ENCODE measurements around the gene SLC13A3.

Gene SLC13A3

DNA sequence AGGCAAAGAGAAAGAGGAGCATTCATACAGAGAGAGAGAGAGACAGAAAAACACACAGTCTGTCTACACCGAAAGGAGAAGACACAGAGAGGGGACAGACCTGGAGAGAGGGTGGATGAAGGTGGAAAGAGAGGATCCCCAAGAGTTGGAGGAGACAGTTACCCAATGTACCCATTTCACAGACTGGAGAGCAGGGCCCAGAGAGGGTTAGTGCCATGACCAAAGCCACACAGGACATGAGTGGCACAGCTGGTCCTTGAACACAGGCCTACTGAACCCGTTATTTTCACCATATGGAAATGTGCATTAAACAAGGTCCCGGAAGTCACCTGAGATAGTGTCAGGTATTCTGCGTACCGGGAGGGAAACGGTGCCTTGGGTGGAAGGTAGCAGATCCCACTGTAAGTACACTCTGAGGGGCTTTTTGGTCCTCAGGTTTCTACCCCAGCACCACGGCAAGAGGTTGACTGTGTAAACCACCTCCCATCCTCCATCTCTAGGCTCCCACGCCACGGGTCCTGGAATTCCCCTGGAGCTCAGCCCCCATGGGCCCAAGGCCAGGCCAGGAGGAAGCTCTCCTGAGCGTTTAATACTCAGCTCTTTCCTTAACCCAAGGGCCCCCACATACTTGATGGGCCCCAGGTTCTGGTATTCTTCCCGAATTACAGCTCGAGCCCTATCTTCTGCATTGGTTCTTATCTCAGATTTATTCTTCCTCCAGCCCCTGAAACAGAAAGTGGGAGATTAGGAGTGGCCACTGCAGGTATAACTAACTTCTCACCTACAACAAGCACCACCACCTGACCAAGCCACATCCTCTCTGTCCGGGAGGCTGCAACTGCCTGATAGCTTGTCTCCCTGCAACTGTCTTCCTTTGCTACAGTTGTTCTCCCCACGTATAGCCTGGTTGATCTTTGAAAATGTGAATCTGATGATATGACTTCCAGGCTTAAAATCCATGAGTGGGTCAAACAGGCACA lies 62.4 kb downstream of the SLC13A3 start:
- H3K9ac ChIP-seq (ENCODE audit: low read depth, low read length), result no peak overlapping the region
- peaks cover 3% of the 10 kb centered on the region; the same call in 1 of the 2 replicates for H3K9me3 ChIP-seq (ENCODE audit: control insufficient read depth, insufficient read depth, low read length)
- H3K36me3 ChIP-seq (ENCODE audit: insufficient read depth, low read length), result no peaks in the 10 kb centered on the region
- H3K4me1 ChIP-seq (ENCODE audit: insufficient read depth, low read length), result peaks cover 9% of the 10 kb centered on the region

DNA sequence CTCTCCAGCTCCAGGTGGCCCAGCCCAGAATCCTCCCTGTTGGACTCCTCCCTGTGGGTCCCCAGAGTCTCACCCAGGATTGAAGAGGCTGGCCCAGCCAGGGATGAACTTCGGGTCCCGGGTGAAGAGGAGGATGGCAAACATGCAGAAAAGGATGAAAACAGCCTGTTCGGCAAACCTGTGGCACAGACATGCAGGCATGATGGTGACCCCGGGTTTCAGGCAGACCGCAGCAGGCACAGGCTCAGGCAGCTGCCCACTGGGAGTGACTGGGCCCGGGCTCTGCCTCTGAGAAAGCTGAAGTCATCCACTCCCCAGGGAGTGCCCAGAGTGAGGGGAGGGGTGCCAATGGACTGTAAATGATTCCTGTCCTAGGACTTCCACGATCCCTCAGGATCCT lies 63.3 kb downstream of the SLC13A3 start:
- Histone ChIP-seq H3K9me3 (ENCODE audit: control insufficient read depth, insufficient read depth, low read length) (peaks cover 3% of the 10 kb centered on the region; the same call in 1 of the 2 replicates), H3K9ac (ENCODE audit: low read depth, low read length) (no peak overlapping the region), H3K4me1 (ENCODE audit: insufficient read depth, low read length) (peaks cover 16% of the 10 kb centered on the region), H3K36me3 (ENCODE audit: insufficient read depth, low read length) (no peaks in the 10 kb centered on the region)

DNA sequence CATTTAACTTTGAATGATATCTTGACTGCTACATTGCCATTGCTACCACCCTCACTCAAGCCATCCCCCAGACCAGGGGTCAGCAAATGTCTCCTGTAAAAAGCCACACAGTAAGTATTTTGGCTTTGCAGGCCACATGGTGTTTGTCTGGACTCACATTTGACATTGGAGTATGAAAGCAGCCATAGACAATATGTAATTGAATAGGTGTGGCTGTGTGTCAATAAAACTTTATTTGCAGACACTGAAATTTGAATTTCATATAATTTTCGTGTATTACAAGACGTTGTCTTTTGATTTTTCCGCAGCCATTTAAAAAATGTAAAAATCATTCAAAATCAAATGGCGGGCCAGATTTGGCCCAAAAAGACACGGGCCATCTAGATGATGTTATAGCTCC lies 64.5 kb downstream of the SLC13A3 start:
- H3K9me3 ChIP-seq (ENCODE audit: control insufficient read depth, insufficient read depth, low read length), result peaks cover 3% of the 10 kb centered on the region; the same call in 1 of the 2 replicates
- no peaks in the 10 kb centered on the region for H3K36me3 ChIP-seq (ENCODE audit: insufficient read depth, low read length)
- no peak overlapping the region for H3K9ac ChIP-seq (ENCODE audit: low read depth, low read length)
- H3K4me1 ChIP-seq (ENCODE audit: insufficient read depth, low read length), result peaks cover 16% of the 10 kb centered on the region

DNA sequence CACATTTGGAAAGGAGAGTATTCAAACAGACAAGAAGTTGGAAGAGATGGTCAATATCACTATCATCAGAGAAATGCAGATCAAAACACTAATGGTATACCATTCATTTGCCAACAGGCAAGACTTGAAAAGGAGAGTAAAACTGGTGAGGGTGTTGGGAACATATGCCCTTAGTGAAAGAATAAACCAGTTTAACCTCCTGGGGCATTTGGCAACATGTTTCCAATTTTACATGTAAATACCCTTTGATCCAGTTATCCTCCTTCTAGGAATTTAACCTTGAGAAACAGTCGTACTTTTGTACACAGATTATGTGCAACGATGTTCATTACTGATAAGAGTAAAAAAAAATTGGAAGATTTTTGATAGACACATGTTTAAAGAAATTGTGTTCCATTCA lies 66.8 kb downstream of the SLC13A3 start:
- Histone ChIP-seq H3K9me3 (ENCODE audit: control insufficient read depth, insufficient read depth, low read length) (peaks cover 7% of the 10 kb centered on the region; the same call in 1 of the 2 replicates), H3K4me1 (ENCODE audit: insufficient read depth, low read length) (peaks cover 16% of the 10 kb centered on the region), H3K36me3 (ENCODE audit: insufficient read depth, low read length) (no peaks in the 10 kb centered on the region), H3K9ac (ENCODE audit: low read depth, low read length) (no peak overlapping the region)

DNA sequence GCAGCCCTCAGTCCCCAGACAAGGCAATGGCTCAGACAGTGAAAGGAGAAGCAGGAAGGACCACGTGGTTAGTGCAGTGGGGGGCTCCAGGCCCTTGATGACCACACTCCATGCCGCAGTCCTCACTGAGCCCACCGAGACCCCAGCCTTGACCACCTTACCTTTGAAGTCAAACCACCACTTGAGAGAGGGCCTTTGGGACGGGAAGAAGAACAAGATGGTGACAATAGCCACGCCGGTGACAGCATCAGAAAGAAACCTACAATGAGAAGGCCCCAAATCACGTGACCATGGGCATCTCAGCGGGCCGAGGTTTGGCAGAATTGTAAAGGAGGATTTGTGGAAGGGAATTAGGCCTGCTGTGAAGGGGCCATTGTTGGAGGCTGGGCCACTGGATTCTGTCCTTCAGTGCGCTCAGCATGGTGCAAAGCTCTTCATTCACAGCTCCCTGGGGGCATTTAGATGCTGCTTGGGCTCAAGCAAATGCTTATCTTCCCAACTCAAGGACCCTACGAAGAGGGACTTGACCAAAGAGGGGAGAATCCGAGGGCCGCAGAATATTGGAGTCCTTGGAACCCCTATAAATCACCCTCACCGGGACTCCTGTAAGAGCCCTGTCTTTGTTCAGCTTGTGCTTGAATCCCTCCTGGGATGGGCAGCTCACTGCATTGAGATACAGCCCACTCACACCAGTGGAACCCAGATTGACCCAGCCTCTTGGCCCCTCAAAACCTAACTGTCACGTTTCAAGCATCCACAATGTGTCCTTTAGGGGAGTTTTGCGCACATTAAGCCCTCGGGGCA lies 67.6 kb downstream of the SLC13A3 start:
- H3K9me3 ChIP-seq (ENCODE audit: control insufficient read depth, insufficient read depth, low read length), result peaks cover 4% of the 10 kb centered on the region; the same call in 1 of the 2 replicates
- H3K9ac ChIP-seq (ENCODE audit: low read depth, low read length), result no peak overlapping the region
- no peaks in the 10 kb centered on the region for H3K36me3 ChIP-seq (ENCODE audit: insufficient read depth, low read length)
- H3K4me1 ChIP-seq (ENCODE audit: insufficient read depth, low read length), result peaks cover 16% of the 10 kb centered on the region

DNA sequence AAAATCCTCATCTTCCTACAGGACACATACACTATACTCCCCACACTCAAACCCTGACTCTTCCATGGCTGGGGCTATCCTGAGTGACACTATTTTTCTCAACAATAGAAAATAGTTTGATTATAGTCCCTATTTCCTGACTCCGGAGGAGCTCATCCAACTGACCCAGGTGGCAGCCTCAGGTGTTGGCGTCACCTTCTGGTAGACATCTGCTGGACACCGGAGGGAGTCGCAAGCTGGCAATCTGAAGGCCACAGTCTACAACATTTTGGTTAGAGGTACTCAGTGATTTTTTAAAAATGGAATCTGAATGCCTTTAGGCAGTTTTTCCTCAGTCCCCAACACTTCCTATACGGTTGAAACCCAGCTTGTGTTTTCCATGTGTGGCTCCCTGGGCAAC lies 68.6 kb downstream of the SLC13A3 start:
- H3K36me3 ChIP-seq (ENCODE audit: insufficient read depth, low read length), result no peaks in the 10 kb centered on the region
- H3K9ac ChIP-seq (ENCODE audit: low read depth, low read length), result no peak overlapping the region
- peaks cover 16% of the 10 kb centered on the region for H3K4me1 ChIP-seq (ENCODE audit: insufficient read depth, low read length)
- H3K9me3 ChIP-seq (ENCODE audit: control insufficient read depth, insufficient read depth, low read length), result peaks cover 4% of the 10 kb centered on the region; the same call in 1 of the 2 replicates

DNA sequence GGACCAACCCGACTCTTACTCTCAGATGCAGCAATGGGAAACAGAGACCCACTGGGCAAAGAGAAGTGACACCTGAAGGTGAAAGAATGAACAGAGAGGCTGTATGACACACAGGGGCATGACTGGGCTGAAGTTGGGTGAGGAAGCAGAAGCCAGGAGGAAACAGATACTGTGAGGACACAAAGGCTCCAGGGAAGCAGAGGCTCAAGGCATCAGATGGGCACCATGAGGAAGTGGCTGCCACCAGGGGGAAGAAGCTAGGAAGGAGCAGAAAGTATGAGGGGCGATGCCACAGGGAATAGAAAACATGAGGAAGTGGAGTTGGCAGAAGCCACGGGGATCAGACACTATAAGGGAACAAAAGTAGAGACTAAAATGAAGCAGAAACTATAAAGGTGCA lies 69.9 kb downstream of the SLC13A3 start:
- Histone ChIP-seq H3K9ac (ENCODE audit: low read depth, low read length) (no peak overlapping the region), H3K36me3 (ENCODE audit: insufficient read depth, low read length) (no peaks in the 10 kb centered on the region), H3K9me3 (ENCODE audit: control insufficient read depth, insufficient read depth, low read length) (peaks cover 4% of the 10 kb centered on the region; the same call in 1 of the 2 replicates), H3K4me1 (ENCODE audit: insufficient read depth, low read length) (peaks cover 16% of the 10 kb centered on the region)

DNA sequence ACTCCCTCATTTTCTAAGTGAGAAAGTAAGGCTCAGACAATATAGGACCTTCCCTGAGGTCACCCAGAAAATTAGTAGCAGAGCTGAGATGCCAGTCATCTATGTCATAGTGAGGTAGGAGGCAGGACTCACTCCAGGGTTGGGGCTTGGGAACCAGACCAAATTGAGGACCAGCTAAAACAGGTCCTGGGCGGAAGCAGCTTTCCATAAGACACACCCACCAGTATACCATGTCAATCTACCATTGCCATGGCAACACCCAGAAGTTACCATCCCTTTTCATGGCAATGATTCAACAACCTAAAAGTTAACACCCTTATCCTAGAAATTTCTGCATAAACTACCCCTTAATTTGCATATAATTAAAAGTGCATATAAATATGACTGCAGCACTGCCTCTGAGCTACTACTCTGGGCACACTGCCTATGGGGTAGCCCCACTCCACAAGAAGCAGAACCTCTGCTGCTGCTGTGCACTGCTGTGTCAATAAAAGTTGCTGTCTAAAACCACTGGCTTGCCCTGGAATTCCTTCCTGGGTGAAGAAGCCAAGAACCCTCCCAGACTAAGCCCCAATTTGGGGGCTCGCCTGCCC lies 70.5 kb downstream of the SLC13A3 start:
- peaks cover 19% of the 10 kb centered on the region for H3K4me1 ChIP-seq (ENCODE audit: insufficient read depth, low read length)
- peaks cover 4% of the 10 kb centered on the region; the same call in 1 of the 2 replicates for H3K9me3 ChIP-seq (ENCODE audit: control insufficient read depth, insufficient read depth, low read length)
- H3K36me3 ChIP-seq (ENCODE audit: insufficient read depth, low read length), result no peaks in the 10 kb centered on the region
- no peak overlapping the region for H3K9ac ChIP-seq (ENCODE audit: low read depth, low read length)

DNA sequence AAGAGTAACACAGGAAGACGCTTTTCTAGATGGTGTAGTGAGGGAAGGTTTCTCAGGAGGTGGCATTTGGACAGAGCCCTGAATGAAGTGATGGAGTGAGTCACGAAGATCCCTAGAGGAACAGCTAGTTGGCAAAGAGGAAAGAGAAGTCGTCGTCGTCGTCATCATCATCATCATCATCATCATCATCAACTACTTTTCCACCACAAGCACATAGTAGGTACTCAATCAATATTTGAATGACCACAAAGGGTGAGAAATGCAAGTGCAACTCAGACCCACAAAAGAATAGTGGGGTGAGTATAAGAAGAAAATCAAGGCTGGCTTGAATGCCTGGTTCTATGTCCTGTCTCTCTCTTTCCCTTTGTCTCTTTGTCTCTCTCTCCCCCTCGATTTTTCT lies 72.5 kb downstream of the SLC13A3 start:
- no peak overlapping the region for H3K9ac ChIP-seq (ENCODE audit: low read depth, low read length)
- peaks cover 4% of the 10 kb centered on the region; the same call in 1 of the 2 replicates for H3K9me3 ChIP-seq (ENCODE audit: control insufficient read depth, insufficient read depth, low read length)
- H3K4me1 ChIP-seq (ENCODE audit: insufficient read depth, low read length), result peaks cover 9% of the 10 kb centered on the region
- no peaks in the 10 kb centered on the region for H3K36me3 ChIP-seq (ENCODE audit: insufficient read depth, low read length)

DNA sequence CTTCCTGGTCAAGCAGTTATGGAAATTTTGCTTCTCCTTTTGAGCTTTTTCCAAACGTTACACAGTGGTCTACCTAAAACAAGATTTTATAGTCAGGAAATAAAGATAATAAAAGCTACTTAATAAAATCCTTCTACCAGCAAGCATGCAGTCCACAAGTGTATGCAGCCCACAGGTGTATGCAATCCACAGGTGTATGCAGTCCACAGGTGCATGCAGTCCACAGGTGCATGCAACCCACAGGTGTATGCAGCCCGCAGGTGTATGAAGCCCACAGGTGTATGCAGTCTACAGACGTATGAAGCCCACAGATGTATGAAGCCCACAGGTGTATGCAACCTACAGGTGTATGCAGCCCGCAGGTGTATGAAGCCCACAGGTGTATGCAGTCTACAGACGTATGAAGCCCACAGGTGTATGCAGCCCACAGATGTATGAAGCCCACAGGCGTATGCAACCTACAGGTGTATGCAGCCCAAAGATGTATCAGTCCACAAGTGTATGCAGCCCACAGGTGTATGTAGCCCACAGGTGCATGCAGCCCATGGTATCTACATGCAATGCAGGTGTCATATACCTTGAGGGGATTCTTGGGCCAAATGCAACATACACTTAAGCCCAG lies 74.4 kb downstream of the SLC13A3 start:
- peaks cover 4% of the 10 kb centered on the region; the same call in 1 of the 2 replicates for H3K9me3 ChIP-seq (ENCODE audit: control insufficient read depth, insufficient read depth, low read length)
- no peaks in the 10 kb centered on the region for H3K36me3 ChIP-seq (ENCODE audit: insufficient read depth, low read length)
- H3K9ac ChIP-seq (ENCODE audit: low read depth, low read length), result no peak overlapping the region
- peaks cover 3% of the 10 kb centered on the region; the same call in 1 of the 2 replicates for H3K4me1 ChIP-seq (ENCODE audit: insufficient read depth, low read length)

DNA sequence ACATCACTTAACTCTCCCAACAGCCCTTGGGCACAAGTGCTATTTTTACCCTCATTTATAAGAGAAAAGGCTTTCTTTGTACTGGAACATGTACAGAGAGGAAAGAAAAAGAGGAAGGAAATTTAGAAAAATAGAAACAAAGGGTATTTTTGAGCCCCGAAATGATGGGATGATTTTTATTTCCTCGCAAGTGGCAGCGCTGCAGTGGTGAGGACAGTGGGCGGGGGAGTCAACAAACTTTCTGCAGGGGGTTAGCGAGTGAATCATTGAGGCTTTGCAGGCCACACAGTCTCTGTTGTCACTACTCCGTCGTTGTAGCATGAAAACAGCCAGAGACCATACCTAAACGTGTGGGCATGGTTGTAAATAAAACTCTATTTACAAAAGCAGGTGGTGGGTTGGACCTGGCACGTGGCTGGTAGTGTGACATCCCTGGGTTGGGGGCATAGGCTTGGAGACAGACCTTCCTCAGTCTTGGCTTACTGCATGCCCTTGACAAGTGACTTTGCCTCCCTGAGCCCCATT lies 75.3 kb downstream of the SLC13A3 start:
- Histone ChIP-seq H3K36me3 (ENCODE audit: insufficient read depth, low read length) (no peaks in the 10 kb centered on the region), H3K4me1 (ENCODE audit: insufficient read depth, low read length) (peaks cover 3% of the 10 kb centered on the region; the same call in 1 of the 2 replicates), H3K9ac (ENCODE audit: low read depth, low read length) (no peak overlapping the region), H3K9me3 (ENCODE audit: control insufficient read depth, insufficient read depth, low read length) (peaks cover 2% of the 10 kb centered on the region; the same call in 1 of the 2 replicates)

DNA sequence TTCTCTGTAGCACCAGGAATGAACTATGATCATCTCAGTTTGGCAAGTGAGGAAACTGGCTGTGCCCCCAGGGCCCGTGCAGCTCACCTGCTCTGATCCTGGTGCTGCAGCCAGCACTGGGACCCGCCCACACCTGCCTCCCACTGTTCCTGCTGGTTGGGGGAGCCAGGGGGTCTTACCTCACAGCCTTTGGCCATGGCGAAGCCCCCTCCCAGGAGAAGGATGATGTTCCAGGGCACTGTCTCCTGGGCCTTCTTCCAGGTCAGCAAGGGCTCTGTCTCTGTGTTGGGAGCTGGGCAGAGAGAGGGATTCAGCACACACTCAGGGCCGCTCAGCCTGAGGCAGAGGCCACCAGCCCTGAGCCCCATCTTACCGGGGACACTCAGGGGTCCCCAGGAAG lies 75.9 kb downstream of the SLC13A3 start:
- H3K4me1 ChIP-seq (ENCODE audit: insufficient read depth, low read length), result peaks cover 3% of the 10 kb centered on the region; the same call in 1 of the 2 replicates
- H3K9me3 ChIP-seq (ENCODE audit: control insufficient read depth, insufficient read depth, low read length), result no peaks in the 10 kb centered on the region
- H3K9ac ChIP-seq (ENCODE audit: low read depth, low read length), result no peak overlapping the region
- no peaks in the 10 kb centered on the region for H3K36me3 ChIP-seq (ENCODE audit: insufficient read depth, low read length)

DNA sequence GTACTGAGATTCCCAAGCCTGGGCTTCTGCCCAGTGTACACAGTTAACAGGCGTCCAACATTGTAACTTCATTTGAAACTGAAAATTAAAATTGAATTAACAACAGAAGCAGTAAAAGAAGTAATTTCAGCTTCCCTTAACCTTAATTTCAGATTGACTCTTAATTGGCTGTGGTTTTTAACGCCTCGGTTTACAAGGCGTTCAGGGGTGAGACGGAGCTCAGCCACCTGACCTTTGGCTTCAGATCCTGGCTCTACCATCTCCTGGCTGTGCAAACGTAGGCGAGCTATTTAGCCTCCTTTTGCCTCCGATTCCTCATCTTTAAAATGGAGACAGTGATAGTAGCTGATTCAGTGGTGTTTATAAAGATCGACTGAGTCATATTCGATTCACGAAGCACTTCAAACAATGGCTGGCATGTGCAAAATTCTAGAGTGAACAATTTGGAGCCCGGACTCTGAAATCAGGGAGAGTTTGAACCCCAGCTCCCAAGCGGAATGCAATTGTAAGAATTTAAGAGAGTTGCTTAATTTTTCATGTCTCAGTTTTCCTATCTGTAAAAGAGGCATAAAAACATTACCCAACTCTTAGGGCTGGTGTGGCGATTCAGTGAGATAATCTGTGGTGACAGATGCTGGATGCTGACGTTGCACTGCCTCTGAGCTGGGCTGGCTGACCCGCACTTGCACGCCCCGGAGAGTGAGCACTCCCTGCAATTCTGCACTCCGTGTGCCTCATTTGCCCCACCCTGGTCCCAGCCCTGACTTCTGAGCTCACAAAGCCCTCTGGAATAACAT lies 77.3 kb downstream of the SLC13A3 start:
- Histone ChIP-seq H3K36me3 (ENCODE audit: insufficient read depth, low read length) (no peaks in the 10 kb centered on the region), H3K4me1 (ENCODE audit: insufficient read depth, low read length) (peaks cover 3% of the 10 kb centered on the region; the same call in 1 of the 2 replicates), H3K9ac (ENCODE audit: low read depth, low read length) (no peak overlapping the region), H3K9me3 (ENCODE audit: control insufficient read depth, insufficient read depth, low read length) (no peaks in the 10 kb centered on the region)

All from ES-I3 (cell line).